PFSK-1 (cell line): ENCODE data around the gene FADS2.

Experiments used
- POLR2AphosphoS5 ChIP-seq: IDR thresholded peaks from 2 replicates; pipeline ENCODE4 v1.6.1; 2012; ENCODE audit warnings: low read depth, mild to moderate bottlenecking, control low read depth, low read length, moderate library complexity
- REST ChIP-seq, 2 experiments: IDR thresholded peaks; 2 replicates each; pipeline versions ENCODE4 v1.6.1 to v1.8.0; 2011 to 2012; ENCODE audit warnings: low read depth in 2 of 2, low read length in 2 of 2, control low read depth in 1 of 2, inconsistent platforms in 1 of 2, mild to moderate bottlenecking in 1 of 2, moderate library complexity in 1 of 2; ENCODE audit not compliant: insufficient read depth in 1 of 2
- SIN3A ChIP-seq: IDR thresholded peaks from 2 replicates; pipeline ENCODE4 v1.6.1; 2012; ENCODE audit warnings: mild to moderate bottlenecking, low read length, moderate library complexity, borderline replicate concordance; ENCODE audit not compliant: insufficient read depth

DNA sequence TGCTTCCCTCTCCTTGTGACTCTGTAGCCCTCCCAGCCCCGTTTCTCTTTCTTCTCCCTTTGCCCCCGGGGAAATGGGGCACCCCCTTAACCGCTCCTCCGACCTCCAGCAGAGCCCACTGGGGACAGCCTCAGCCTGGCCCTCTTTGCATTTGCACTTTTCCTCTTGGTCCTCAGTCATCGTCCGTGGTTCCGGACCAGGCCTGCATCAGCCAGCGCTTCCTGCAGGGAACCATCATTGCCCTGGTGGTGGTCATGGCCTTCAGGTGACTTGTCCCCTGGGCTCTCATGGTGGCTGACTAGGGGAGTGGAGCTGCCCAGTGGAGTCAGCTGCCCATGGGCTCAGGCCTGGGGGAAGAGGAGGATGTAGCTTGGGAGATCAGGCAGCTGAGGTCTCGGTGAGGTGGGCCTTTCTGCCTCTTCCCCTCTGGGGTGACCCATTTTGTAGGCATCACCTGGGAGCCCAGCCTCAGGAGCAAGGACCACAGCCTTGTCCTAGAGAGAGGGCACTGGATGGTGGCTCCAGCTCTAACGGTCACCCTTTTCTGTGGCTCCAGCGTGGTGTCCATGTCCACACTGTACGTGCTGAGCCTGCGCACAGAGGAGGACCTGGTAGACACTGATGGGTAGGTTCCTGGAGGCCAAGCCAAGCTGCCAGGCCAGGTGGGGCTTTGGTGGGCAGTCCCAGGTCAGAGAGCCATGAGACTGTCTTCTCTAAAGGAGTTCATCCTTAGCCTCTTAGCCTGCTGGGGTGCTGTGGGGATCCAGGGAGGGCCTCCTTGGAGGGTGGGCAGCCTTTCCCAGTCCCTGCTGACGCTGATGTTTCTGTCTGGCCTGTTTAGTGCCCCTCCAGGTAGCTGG, 48.2 kb upstream of the FADS2 start:
- TF ChIP-seq POLR2AphosphoS5: no peak
- no peak for TF ChIP-seq SIN3A
- no peak for TF ChIP-seq REST (IDR thresholded peaks at IDR 0.05; ENCODE audit: insufficient read depth in 1 of 2, low read depth in 2 of 2, low read length in 2 of 2)
